Coronary artery (tissue), 2 donors: ENCODE data around the gene AK9.

ENCODE experiments used
- DNase-seq: peaks from one replicate; pipeline ENCODE4 v3.0.0-alpha.2; 2017; ENCODE audit warnings: low spot score
- H3K27ac ChIP-seq, 2 donors: fragments of 200-600 bp; sonication (generic); one replicate each; pipeline ENCODE4 v1.5.1; 2016 to 2019
- H3K4me3 ChIP-seq: fragments of 200-600 bp; sonication (generic); 2 replicates; pipeline ENCODE4 v1.5.1; 2016; ENCODE audit warnings: mild to moderate bottlenecking, moderate library complexity
- CTCF ChIP-seq: fragments of 200-600 bp; sonication (generic); IDR thresholded peaks from one replicate; pipeline ENCODE4 v1.5.1; 2019; ENCODE audit warnings: antibody characterized with exemption

Gene AK9

GRCh38 chr6:109449795-109450673, 241.0 kb downstream of the AK9 start:
- Histone ChIP-seq H3K27ac (no peak overlapping the region), H3K4me3 (no peak overlapping the region)
- no peak for TF ChIP-seq CTCF
- DNase-seq, result no peak

- TF ChIP-seq CTCF, result no peak
- H3K4me3 ChIP-seq, result no peak overlapping the region
- no peak for DNase-seq
- no peak overlapping the region for H3K27ac ChIP-seq
These were observed 241.8 kb downstream of the AK9 start for GRCh38 chr6:109449064-109449794.

GRCh38 chr6:109448615-109449014, 242.4 kb downstream of the AK9 start:
- no peak for TF ChIP-seq CTCF
- no peak for DNase-seq
- H3K27ac ChIP-seq, result no peak overlapping the region
- no peak overlapping the region for H3K4me3 ChIP-seq

GRCh38 chr6:109447878-109448555, 243.0 kb downstream of the AK9 start:
- Histone ChIP-seq H3K4me3 (no peak overlapping the region), H3K27ac (no peak overlapping the region)
- DNase-seq, result no peak
- no peak for TF ChIP-seq CTCF

- no peak for DNase-seq
- H3K4me3 ChIP-seq, result no peak overlapping the region
- H3K27ac ChIP-seq, result no peak overlapping the region
- TF ChIP-seq CTCF, result no peak
These were observed 243.9 kb downstream of the AK9 start for GRCh38 chr6:109447087-109447486.

GRCh38 chr6:109446541-109446940, 244.5 kb downstream of the AK9 start:
- Histone ChIP-seq H3K4me3 (no peak overlapping the region), H3K27ac (no peak overlapping the region)
- DNase-seq, result no peak
- TF ChIP-seq CTCF, result no peak
